Measurements from ENCODE around the gene KCNMA1. TPM values are rescaled to one million over a fixed set of nuclear protein-coding genes. Genes with fewer than 3 reads are reported as not detected.

The KCNMA1 gene
- total RNA-seq, 1 experiment from 2014 or later = 143 TPM

GRCh38 chr10:77643795-77644468 lies 6.3 kb upstream of the KCNMA1 start:
- H3K9ac ChIP-seq (ENCODE audit: low read length) = no peak overlapping the region
- no peaks in the 10 kb centered on the region for H3K9me2 ChIP-seq (replicated peaks; ENCODE audit: low read length)
- H3K4me1 ChIP-seq (ENCODE audit: insufficient read depth, low read length) = peaks cover 30% of the 10 kb centered on the region
- H3F3A ChIP-seq (ENCODE audit: low read length, unreplicated experiment) = no peaks in the 10 kb centered on the region
- H3K79me2 ChIP-seq (ENCODE audit: low read length) = peaks cover 6% of the 10 kb centered on the region
- no peaks in the 10 kb centered on the region for H3K36me3 ChIP-seq (ENCODE audit: low read depth, low read length)
- H2AFZ ChIP-seq (ENCODE audit: low read length) = peak overlapping the region; percentile 20; the same call in 1 of the 2 replicates
- H4K20me1 ChIP-seq (ENCODE audit: low read length) = no peaks in the 10 kb centered on the region
- DNase-seq (peak; percentile 98), ATAC-seq (peak; percentile 75)
- POLR2A ChIA-PET (ENCODE audit: unreplicated experiment) = no interaction called here
- CTCF ChIA-PET = interaction anchor here (0.6 to 2.8 kb wide), 12 partner anchors 10 to 1370 kb away, joined by 3 to 30 read pairs (median 6); no protein-coding TSS in a partner anchor
- intact Hi-C loops (cut with micrococcal nuclease) = loop anchor here (1.0 to 5.0 kb wide), 6 partner anchors 67 to 479 kb away; no protein-coding TSS in a partner anchor
- TF ChIP-seq EZH2phosphoT487 (IDR thresholded peaks at IDR 0.05; ENCODE audit: borderline replicate concordance, low read length) (no peak), EZH2 (IDR thresholded peaks at IDR 0.05; ENCODE audit: low read length, unreplicated experiment) (no peak), CTCF (conservative IDR thresholded peaks at IDR 0.05; ENCODE audit: low read depth, low read length) (peak; percentile 100)
- H3K27ac ChIP-seq (ENCODE audit: low read length) = no peak overlapping the region
- H3K4me2 ChIP-seq (ENCODE audit: low read length) = no peak overlapping the region
- no peak overlapping the region for H3K4me3 ChIP-seq (ENCODE audit: low read length)
- no TSS peak for BruUV-seq (replicated peaks)
- no peaks in the 10 kb centered on the region for H3K9me3 ChIP-seq (ENCODE audit: low read length)
- H3K27me3 ChIP-seq (ENCODE audit: low read length) = no peaks in the 10 kb centered on the region

DNA sequence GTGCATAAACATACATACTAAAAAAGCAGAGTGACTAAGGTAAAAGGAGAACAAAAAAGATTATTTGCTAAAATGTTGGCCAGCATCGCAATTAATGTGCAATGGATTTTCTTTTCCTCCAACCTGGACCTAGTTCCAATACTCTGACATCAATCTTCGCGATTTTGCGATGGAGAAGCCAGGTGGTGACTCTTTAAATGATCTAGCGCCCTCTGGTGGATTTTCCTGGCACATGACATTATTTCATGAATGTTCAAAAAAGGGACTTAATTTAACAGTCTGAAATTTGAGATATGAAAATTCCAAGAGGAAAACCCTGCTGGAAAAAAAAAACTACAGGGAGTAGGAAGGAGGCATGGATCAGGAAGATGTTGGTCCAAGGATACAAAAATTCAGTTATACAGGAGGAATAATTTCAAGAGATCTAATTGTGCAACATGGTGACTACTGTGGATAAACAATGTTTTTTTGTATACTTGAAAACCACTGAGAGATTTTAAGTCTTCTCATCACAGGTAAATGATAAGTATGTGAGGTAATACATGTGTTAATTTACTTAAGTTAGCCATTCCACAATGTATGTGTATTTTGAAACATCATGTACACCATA lies 4.3 kb upstream of the KCNMA1 start:
- intact Hi-C loops (cut with micrococcal nuclease) = loop anchor here (1.0 to 5.0 kb wide), 7 partner anchors 121 to 335 kb away; no protein-coding TSS in a partner anchor
- peak overlapping the region; percentile 17 for H3K4me2 ChIP-seq (ENCODE audit: low read length)
- H3K79me2 ChIP-seq (ENCODE audit: low read length) = peaks cover 18% of the 10 kb centered on the region
- peaks cover 35% of the 10 kb centered on the region for H3K4me1 ChIP-seq (ENCODE audit: insufficient read depth, low read length)
- BruUV-seq (replicated peaks) = no TSS peak
- H3K27ac ChIP-seq (ENCODE audit: low read length) = peak overlapping the region; percentile 2
- H4K20me1 ChIP-seq (ENCODE audit: low read length) = no peaks in the 10 kb centered on the region
- no peaks in the 10 kb centered on the region for H3K27me3 ChIP-seq (ENCODE audit: low read length)
- ChIA-PET CTCF (interaction anchor here (0.6 to 2.8 kb wide), 28 partner anchors 9 to 1497 kb away, joined by 3 to 36 read pairs (median 4); no protein-coding TSS in a partner anchor), POLR2A (ENCODE audit: unreplicated experiment) (interaction anchor here (0.5 to 0.6 kb wide), 2 partner anchors 237 to 591 kb away, joined by 3 to 5 read pairs; no protein-coding TSS in a partner anchor)
- TF ChIP-seq EZH2phosphoT487 (IDR thresholded peaks at IDR 0.05; ENCODE audit: borderline replicate concordance, low read length) = no peak
- TF ChIP-seq CTCF (conservative IDR thresholded peaks at IDR 0.05; ENCODE audit: low read depth, low read length) = peak; percentile 100
- no peaks in the 10 kb centered on the region for H3F3A ChIP-seq (ENCODE audit: low read length, unreplicated experiment)
- H2AFZ ChIP-seq (ENCODE audit: low read length) = peak overlapping the region; percentile 1; the same call in 1 of the 2 replicates
- DNase-seq (peak; percentile 100), ATAC-seq (peak; percentile 13)
- H3K9me3 ChIP-seq (ENCODE audit: low read length) = no peaks in the 10 kb centered on the region
- no peaks in the 10 kb centered on the region for H3K36me3 ChIP-seq (ENCODE audit: low read depth, low read length)
- no peaks in the 10 kb centered on the region for H3K9me2 ChIP-seq (replicated peaks; ENCODE audit: low read length)
- H3K4me3 ChIP-seq (ENCODE audit: low read length) = no peak overlapping the region
- H3K9ac ChIP-seq (ENCODE audit: low read length) = no peak overlapping the region

Measured in PC-3 (cell line).